Endodermal cell (in vitro differentiated cells): ENCODE measurements around the gene CENPP. TPM values are rescaled to one million over a fixed set of nuclear protein-coding genes. Genes with fewer than 3 reads are reported as not detected.

Experiments
- DNase-seq: peaks from one replicate; pipeline ENCODE4 v3.0.0-alpha.2; 2017
- H3K27ac ChIP-seq: 2 replicates; pipeline ENCODE4 v1.5.1; 2013; ENCODE audit warnings: mild to moderate bottlenecking, low read depth, low read length, moderate library complexity
- H3K27me3 ChIP-seq: 2 replicates; pipeline ENCODE4 v1.6.1; 2013; ENCODE audit warnings: mild to moderate bottlenecking, low read length, moderate library complexity; ENCODE audit not compliant: insufficient read depth, control insufficient read depth, poor library complexity, severe bottlenecking
- H3K36me3 ChIP-seq: 2 replicates; pipeline ENCODE4 v1.7.0; 2013; ENCODE audit warnings: mild to moderate bottlenecking, low read length, moderate library complexity; ENCODE audit not compliant: control insufficient read depth, insufficient read depth
- H3K4me1 ChIP-seq: one replicate; pipeline ENCODE4 v1.7.0; 2013; ENCODE audit warnings: low read length; ENCODE audit not compliant: control insufficient read depth, insufficient read depth
- H3K4me3 ChIP-seq: 2 replicates; pipeline ENCODE4 v1.5.1; 2013; ENCODE audit warnings: mild to moderate bottlenecking, low read length, moderate library complexity
- H3K9ac ChIP-seq: 2 replicates; pipeline ENCODE4 v1.6.1; 2013; ENCODE audit warnings: mild to moderate bottlenecking, low read length, moderate library complexity; ENCODE audit not compliant: poor library complexity, severe bottlenecking; ENCODE audit errors: extremely low read depth
- H3K9me3 ChIP-seq: 2 replicates; pipeline ENCODE4 v1.6.1; 2013; ENCODE audit warnings: mild to moderate bottlenecking, low read length, moderate library complexity; ENCODE audit not compliant: control insufficient read depth
- H3K27ac Mint-ChIP-seq: 2 replicates; pipeline ENCODE4 v1.8.0; 2020; ENCODE audit warnings: mixed read lengths
- H3K27me3 Mint-ChIP-seq: 2 replicates; pipeline ENCODE4 v1.8.0; 2021; ENCODE audit warnings: mild to moderate bottlenecking, mixed read lengths; ENCODE audit not compliant: insufficient read depth
- H3K36me3 Mint-ChIP-seq: 2 replicates; pipeline ENCODE4 v1.8.0; 2020; ENCODE audit warnings: low read depth, mixed read lengths
- H3K4me1 Mint-ChIP-seq: 2 replicates; pipeline ENCODE4 v1.8.0; 2020; ENCODE audit warnings: mixed read lengths
- H3K4me3 Mint-ChIP-seq: 2 replicates; pipeline ENCODE4 v1.8.0; 2020; ENCODE audit warnings: mild to moderate bottlenecking, moderate library complexity, mixed read lengths
- H3K9me3 Mint-ChIP-seq: 2 replicates; pipeline ENCODE4 v1.8.0; 2020; ENCODE audit warnings: mild to moderate bottlenecking, mixed read lengths
- WGBS, 2 experiments: methylation state at CpG; one replicate each; pipeline versions ENCODE4 v1.1.5 to v1.1.7; 2013; ENCODE audit warnings: missing lambda C conversion rate in 2 of 2, mixed read lengths in 1 of 2; ENCODE audit not compliant: insufficient coverage in 1 of 2, insufficient read length in 1 of 2; 5-methylcytosine and 5-hydroxymethylcytosine counted together
- total RNA-seq, 2 donors: library from RNA; stranded (reverse); fragmentation: NEBNext Ultra II Directional in 1 of 2; extraction: Animal tissue kit (Norgen Biotek cat#: 25700) in 1 of 2; gene quantifications; 2 replicates in 1 of 2; 3 replicates in 1 of 2; pipeline ENCODE4 v1.2.1, GENCODE V29; 2021
- TF ChIP-seq, protein P1 (sequence below): fragments of 200-600 bp; sonication (generic); conservative IDR thresholded peaks from 2 replicates; pipeline ENCODE4 v1.5.0; 2021; ENCODE audit warnings: antibody characterized with exemption, mild to moderate bottlenecking

Gene CENPP
- total RNA-seq, 2 donors from 2014 or later, result 8.2 to 9.2 TPM

DNA sequence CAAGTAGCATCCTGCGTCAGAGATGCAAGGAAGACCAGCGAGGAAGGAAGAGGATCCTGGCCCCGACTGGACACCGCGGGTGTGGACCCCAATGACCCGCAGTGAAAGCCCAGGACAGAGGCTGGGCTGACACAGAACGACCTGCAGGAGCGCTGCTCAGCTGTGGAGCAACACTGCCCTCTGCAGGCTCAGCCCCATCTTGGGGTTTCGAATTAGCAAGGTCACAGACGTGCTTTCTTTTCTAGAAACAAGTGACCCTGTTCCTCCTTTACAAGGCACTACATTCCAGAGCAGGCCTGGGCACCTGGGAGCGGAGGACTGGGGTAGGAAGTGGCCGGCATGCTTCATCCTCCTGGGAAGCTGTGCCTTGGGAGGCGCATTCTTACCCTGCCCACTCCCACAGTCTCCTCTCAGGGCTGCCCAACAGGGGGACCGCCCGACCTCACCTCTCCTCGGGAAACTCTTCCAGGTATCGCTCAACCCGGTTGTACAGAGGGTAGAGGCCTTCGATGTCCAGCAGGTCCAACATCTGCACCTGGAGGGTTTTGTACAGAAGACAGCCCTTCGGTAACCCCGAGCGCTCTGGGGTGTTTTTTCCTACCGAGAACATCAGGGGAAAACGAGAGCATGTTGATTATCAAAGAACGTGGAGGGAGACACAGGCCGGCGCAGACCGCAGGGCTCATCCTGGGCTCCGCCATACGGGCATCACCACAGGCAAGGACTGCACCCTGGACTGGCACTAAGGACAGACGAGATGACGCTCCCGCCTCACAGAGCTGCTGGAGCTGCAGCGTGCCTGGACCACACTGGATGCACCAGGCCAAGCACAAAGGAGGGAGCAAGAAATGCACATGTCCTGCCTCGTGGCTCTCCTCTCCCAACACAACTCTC lies 309.2 kb downstream of the CENPP start:
- TF ChIP-seq, protein P1, sequence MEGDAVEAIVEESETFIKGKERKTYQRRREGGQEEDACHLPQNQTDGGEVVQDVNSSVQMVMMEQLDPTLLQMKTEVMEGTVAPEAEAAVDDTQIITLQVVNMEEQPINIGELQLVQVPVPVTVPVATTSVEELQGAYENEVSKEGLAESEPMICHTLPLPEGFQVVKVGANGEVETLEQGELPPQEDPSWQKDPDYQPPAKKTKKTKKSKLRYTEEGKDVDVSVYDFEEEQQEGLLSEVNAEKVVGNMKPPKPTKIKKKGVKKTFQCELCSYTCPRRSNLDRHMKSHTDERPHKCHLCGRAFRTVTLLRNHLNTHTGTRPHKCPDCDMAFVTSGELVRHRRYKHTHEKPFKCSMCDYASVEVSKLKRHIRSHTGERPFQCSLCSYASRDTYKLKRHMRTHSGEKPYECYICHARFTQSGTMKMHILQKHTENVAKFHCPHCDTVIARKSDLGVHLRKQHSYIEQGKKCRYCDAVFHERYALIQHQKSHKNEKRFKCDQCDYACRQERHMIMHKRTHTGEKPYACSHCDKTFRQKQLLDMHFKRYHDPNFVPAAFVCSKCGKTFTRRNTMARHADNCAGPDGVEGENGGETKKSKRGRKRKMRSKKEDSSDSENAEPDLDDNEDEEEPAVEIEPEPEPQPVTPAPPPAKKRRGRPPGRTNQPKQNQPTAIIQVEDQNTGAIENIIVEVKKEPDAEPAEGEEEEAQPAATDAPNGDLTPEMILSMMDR, result peak; percentile 99
- 71 to 74% methylated on average over 23 to 35 of the region's 35 CpGs for WGBS, 2 experiments
- no peak overlapping the region for H3K27ac ChIP-seq
- H3K27ac Mint-ChIP-seq, result peak overlapping the region; percentile 77
- no peaks in the 10 kb centered on the region for H3K27me3 Mint-ChIP-seq
- H3K9me3 ChIP-seq, result no peaks in the 10 kb centered on the region
- no peaks in the 10 kb centered on the region for H3K9me3 Mint-ChIP-seq
- H3K27me3 ChIP-seq, result no peaks in the 10 kb centered on the region
- peaks cover 2% of the 10 kb centered on the region for H3K4me1 Mint-ChIP-seq
- peaks cover 48% of the 10 kb centered on the region for H3K36me3 Mint-ChIP-seq
- H3K36me3 ChIP-seq, result peaks cover 47% of the 10 kb centered on the region
- H3K4me3 Mint-ChIP-seq, result no peak overlapping the region
- H3K9ac ChIP-seq, result no peak overlapping the region
- no peak overlapping the region for H3K4me3 ChIP-seq
- H3K4me1 ChIP-seq, result no peaks in the 10 kb centered on the region
- peak; percentile 97 for DNase-seq

- Histone ChIP-seq H3K9ac (no peak overlapping the region), H3K36me3 (peaks cover 47% of the 10 kb centered on the region), H3K27ac (no peak overlapping the region), H3K27me3 (no peaks in the 10 kb centered on the region), H3K4me3 (no peak overlapping the region), H3K9me3 (no peaks in the 10 kb centered on the region), H3K4me1 (no peaks in the 10 kb centered on the region)
- peaks cover 43% of the 10 kb centered on the region for H3K36me3 Mint-ChIP-seq
- WGBS, 2 experiments, result 90 to 100% methylated on average over 4 of the region's 4 CpGs
- DNase-seq, result peak; percentile 33
- H3K27me3 Mint-ChIP-seq, result no peaks in the 10 kb centered on the region
- H3K4me1 Mint-ChIP-seq, result peaks cover 2% of the 10 kb centered on the region
- H3K4me3 Mint-ChIP-seq, result no peak overlapping the region
- H3K27ac Mint-ChIP-seq, result peak overlapping the region; percentile 27
- TF ChIP-seq, protein P1, result no peak
- no peaks in the 10 kb centered on the region for H3K9me3 Mint-ChIP-seq
These were observed 310.0 kb downstream of the CENPP start for GRCh38 chr9:92635760-92636159.

DNA sequence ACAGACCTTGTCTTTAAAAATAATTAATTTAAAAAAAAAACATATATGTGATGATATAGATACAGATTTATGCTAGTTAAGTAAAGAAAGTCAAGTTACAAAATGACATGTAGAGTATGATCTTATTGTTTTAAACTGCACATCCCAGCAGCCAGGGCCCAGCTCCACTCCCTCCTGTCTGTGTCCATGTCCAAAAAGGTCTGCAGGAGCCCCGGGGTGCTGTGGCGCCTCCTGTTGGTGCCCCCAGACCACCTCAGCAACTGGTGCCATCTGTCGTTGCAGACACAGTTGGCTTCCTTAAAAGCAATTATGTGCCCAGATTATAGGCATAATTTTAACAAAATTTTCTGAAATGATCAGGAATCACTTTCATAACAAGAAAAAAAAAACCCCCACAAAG lies 310.9 kb downstream of the CENPP start:
- 92 to 100% methylated on average over 3 of the region's 3 CpGs for WGBS, 2 experiments
- no peak overlapping the region for H3K4me3 ChIP-seq
- DNase-seq, result peak; percentile 35
- H3K4me1 ChIP-seq, result no peaks in the 10 kb centered on the region
- H3K9ac ChIP-seq, result no peak overlapping the region
- Mint-ChIP-seq H3K27ac (no peak overlapping the region), H3K9me3 (no peaks in the 10 kb centered on the region), H3K27me3 (no peaks in the 10 kb centered on the region), H3K4me3 (no peak overlapping the region), H3K36me3 (peaks cover 41% of the 10 kb centered on the region), H3K4me1 (peaks cover 2% of the 10 kb centered on the region)
- TF ChIP-seq, protein P1, result peak; percentile 29
- no peaks in the 10 kb centered on the region for H3K27me3 ChIP-seq
- H3K36me3 ChIP-seq, result peaks cover 44% of the 10 kb centered on the region
- H3K9me3 ChIP-seq, result no peaks in the 10 kb centered on the region
- no peak overlapping the region for H3K27ac ChIP-seq
